ENCODE results near the gene CACYBP. TPM values are rescaled to one million over a fixed set of nuclear protein-coding genes. Genes with fewer than 3 reads are reported as not detected.

The CACYBP gene
- total RNA-seq, 1 experiment from 2014 or later, result 202 TPM

DNA sequence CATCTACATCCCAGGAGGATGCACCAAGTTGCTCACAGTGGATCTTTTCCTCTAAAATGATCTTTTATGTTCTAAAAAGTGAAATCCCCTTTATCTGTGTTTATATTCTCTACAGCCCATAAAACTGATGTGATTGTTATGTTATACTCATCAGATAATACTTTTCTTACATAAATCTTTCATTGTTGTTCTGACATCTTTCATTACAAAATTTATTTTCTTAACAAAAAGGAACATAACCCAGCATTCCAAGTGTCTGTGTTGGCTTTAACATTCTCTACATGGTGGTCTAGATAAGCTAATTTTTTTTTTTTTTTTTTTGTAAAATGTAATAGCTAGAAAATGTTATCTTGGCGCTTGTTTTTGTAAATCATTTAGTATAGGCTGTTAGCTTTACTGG lies 8.3 kb upstream of the CACYBP start:
- TF ChIP-seq CTCF (conservative IDR thresholded peaks at IDR 0.05), result no peak
- H3K79me2 ChIP-seq (ENCODE audit: insufficient read depth, low read length), result no peaks in the 10 kb centered on the region
- H2BK5ac ChIP-seq (ENCODE audit: insufficient read length, low read length), result no peak overlapping the region
- no peak overlapping the region for H3T11ph ChIP-seq (ENCODE audit: low read length)
- no peak overlapping the region for H3K27ac ChIP-seq (ENCODE audit: insufficient read length, low read depth, low read length)
- no peak overlapping the region for H3K4ac ChIP-seq (ENCODE audit: low read depth, low read length)
- WGBS (ENCODE audit: extremely low coverage, insufficient read length, low lambda C conversion rate), result no CpG with 5 or more reads among the region's 1 CpG
- Mint-ChIP-seq H3K4me3 (no peak overlapping the region), H3K9me3 (no peaks in the 10 kb centered on the region), H3K4me1 (no peaks in the 10 kb centered on the region), H3K27me3 (ENCODE audit: low read depth) (no peaks in the 10 kb centered on the region), H3K27ac (no peak overlapping the region), H3K36me3 (ENCODE audit: insufficient read depth in 1 of 3, low read depth in 3 of 3) (peaks cover 20 to 62% (median 50%) of the 10 kb centered on the region in 3 experiments; a peak in 6 of 7 replicates)
- no peak overlapping the region for H3K18ac ChIP-seq (ENCODE audit: insufficient read length, low read depth, low read length)
- no peak overlapping the region for H4K8ac ChIP-seq (replicated peaks; ENCODE audit: insufficient read length, low read depth, low read length)
- H3K23ac ChIP-seq (ENCODE audit: insufficient read length, low read depth, low read length), result no peak overlapping the region
- no peaks in the 10 kb centered on the region for H4K20me1 ChIP-seq (ENCODE audit: control insufficient read depth, insufficient read depth, insufficient read length)
- no peaks in the 10 kb centered on the region for H3K4me1 ChIP-seq (ENCODE audit: insufficient read depth, low read length)
- H4K91ac ChIP-seq (ENCODE audit: insufficient read length, low read depth, low read length), result no peak overlapping the region
- no peak overlapping the region for H2AK5ac ChIP-seq (ENCODE audit: insufficient read length, low read length)
- H3K4me2 ChIP-seq (ENCODE audit: insufficient read depth, insufficient read length, low read length), result no peak overlapping the region
- no peak overlapping the region for H3K9ac ChIP-seq (ENCODE audit: extremely low read depth, insufficient read length, low read length)
- H3K23me2 ChIP-seq (ENCODE audit: insufficient read length, low read depth, low read length, poor library complexity, severe bottlenecking), result no peaks in the 10 kb centered on the region
- H3K9me3 ChIP-seq (ENCODE audit: control insufficient read depth, low read depth, low read length), result no peaks in the 10 kb centered on the region
- no peak for DNase-seq
- no peak overlapping the region for H2BK12ac ChIP-seq (ENCODE audit: insufficient read length, low read depth, low read length)
- H3K14ac ChIP-seq (ENCODE audit: insufficient read depth, low read length), result no peak overlapping the region
- H2BK20ac ChIP-seq (ENCODE audit: low read depth, low read length, poor library complexity, severe bottlenecking), result no peak overlapping the region
- no peak overlapping the region for H2BK120ac ChIP-seq (ENCODE audit: low read depth, low read length, poor library complexity, severe bottlenecking)
- no peak overlapping the region for H3K56ac ChIP-seq (ENCODE audit: insufficient read length, low read depth, low read length)
- H2BK15ac ChIP-seq (ENCODE audit: low read depth, low read length), result no peak overlapping the region
- H3K79me1 ChIP-seq (ENCODE audit: insufficient read depth, low read depth, low read length, poor library complexity, severe bottlenecking), result no peaks in the 10 kb centered on the region
- H4K5ac ChIP-seq (ENCODE audit: insufficient read length, low read depth, low read length), result no peak overlapping the region
- H3K27me3 ChIP-seq (ENCODE audit: insufficient read depth, low read length), result no peaks in the 10 kb centered on the region
- no peak overlapping the region for H2AFZ ChIP-seq (ENCODE audit: low read length)

Measured in H9 (cell line).